ENCODE data around the gene PRKCE.

- no peak for TF ChIP-seq CTCF (IDR thresholded peaks at IDR 0.05)
- TF ChIP-seq POLR2A (IDR thresholded peaks at IDR 0.05), result no peak
Observed at GRCh38 chr2:45726188-45726587, 74.7 kb downstream of the PRKCE start.
